Endothelial cell of umbilical vein (primary cell): ENCODE results near the gene SYDE2. TPM values are rescaled to one million over a fixed set of nuclear protein-coding genes. Genes with fewer than 3 reads are reported as not detected.
A peak's percentile ranks its signal among the peaks of the same experiment; 100 is the strongest.

Source experiments
- BruUV-seq: library from RNA; stranded (reverse); fragments of 400-500 nt; replicated peaks from 2 replicates; lab custom pipeline; 2021; lab: Mats Ljungman, UMichigan
- CTCF ChIA-PET: fragments of 300-600, 350-600 bp; sonication (Branson Sonifier 250); formaldehyde crosslinking; loops from one replicate; lab custom pipeline; 2021; ENCODE audit warnings: antibody characterized with exemption, inconsistent platforms; lab: Charles Lee
- POLR2A ChIA-PET: fragments of 300-600, 350-600 bp; sonication (Branson Sonifier 250); formaldehyde crosslinking; loops from one replicate; lab custom pipeline; 2021; ENCODE audit warnings: antibody characterized with exemption, inconsistent platforms; lab: Charles Lee
- DNase-seq: peaks from one replicate; pipeline ENCODE4 v3.0.0-alpha.2; 2011; ENCODE audit warnings: low read depth, low spot score
- FAIRE-seq: peaks from 2 replicates; lab custom pipeline; 2011; peaks lifted over from hg19 to GRCh38; lab: Jason Lieb, UNC
- H2AFZ ChIP-seq: 2 replicates; pipeline ENCODE4 v1.6.0; 2012; ENCODE audit warnings: low read depth, low read length, control low read depth, inconsistent platforms
- H3K27ac ChIP-seq: 2 replicates; pipeline ENCODE4 v1.5.1; 2011; ENCODE audit warnings: low read depth, mild to moderate bottlenecking, control low read depth, low read length, moderate library complexity; ENCODE audit not compliant: insufficient read depth
- H3K27me3 ChIP-seq, 2 experiments: 2 replicates each; pipeline versions ENCODE4 v1.6.0 to v1.6.1; 2011; ENCODE audit warnings: low read length in 2 of 2, mixed read lengths in 1 of 2; ENCODE audit not compliant: control insufficient read depth in 2 of 2, insufficient read depth in 2 of 2
- H3K36me3 ChIP-seq, 2 experiments: 2 replicates in 1 of 2; 3 replicates in 1 of 2; pipeline ENCODE4 v1.5.1; 2011; ENCODE audit warnings: low read length in 2 of 2, mild to moderate bottlenecking in 1 of 2, moderate library complexity in 1 of 2; ENCODE audit not compliant: control insufficient read depth in 2 of 2, insufficient read depth in 2 of 2; ENCODE audit errors: extremely low read depth in 1 of 2
- H3K4me1 ChIP-seq: 3 replicates; pipeline ENCODE4 v1.5.1; 2011; ENCODE audit warnings: mild to moderate bottlenecking, low read length; ENCODE audit not compliant: control insufficient read depth, insufficient read depth; ENCODE audit errors: extremely low read depth
- H3K4me2 ChIP-seq: 2 replicates; pipeline ENCODE4 v1.6.1; 2011; ENCODE audit warnings: low read length, control low read depth, mixed read lengths; ENCODE audit not compliant: insufficient read depth
- H3K4me3 ChIP-seq, 3 experiments: fragments of 200-600 bp in 1 of 3; sonication (generic), shearing (Covaris generic) in 1 of 3; replicated peaks in 1 of 3; 2 replicates each; pipeline ENCODE4 v1.5.1; 2011 to 2016; ENCODE audit warnings: control low read depth in 3 of 3, low read length in 3 of 3, mild to moderate bottlenecking in 2 of 3, inconsistent platforms in 1 of 3, low read depth in 1 of 3, moderate library complexity in 1 of 3; ENCODE audit not compliant: insufficient read depth in 1 of 3
- H3K79me2 ChIP-seq: 2 replicates; pipeline ENCODE4 v1.6.0; 2012; ENCODE audit warnings: low read length, inconsistent platforms; ENCODE audit not compliant: control insufficient read depth, insufficient read depth
- H3K9ac ChIP-seq: replicated peaks from 2 replicates; pipeline ENCODE3; 2011; ENCODE audit warnings: low read length, control low read depth; ENCODE audit not compliant: insufficient read depth; ENCODE audit errors: extremely low read depth
- H3K9me1 ChIP-seq: replicated peaks from 3 replicates; pipeline ENCODE4 v1.6.0; 2011; ENCODE audit warnings: mild to moderate bottlenecking, low read length; ENCODE audit not compliant: control insufficient read depth, insufficient read depth; ENCODE audit errors: extremely low read depth
- H3K9me3 ChIP-seq: replicated peaks from 2 replicates; pipeline ENCODE4 v1.5.1; 2012; ENCODE audit warnings: low read length, inconsistent platforms; ENCODE audit not compliant: control insufficient read depth, insufficient read depth
- H4K20me1 ChIP-seq: replicated peaks from 2 replicates; pipeline ENCODE3; 2011; ENCODE audit warnings: mild to moderate bottlenecking, low read length; ENCODE audit not compliant: control insufficient read depth, insufficient read depth; ENCODE audit errors: extremely low read depth
- EZH2 ChIP-seq: IDR thresholded peaks from 2 replicates; pipeline ENCODE4 v1.6.1; 2012; ENCODE audit warnings: borderline replicate concordance, low read depth, mild to moderate bottlenecking, moderate library complexity, low read length, inconsistent platforms; ENCODE audit not compliant: severe bottlenecking
- FOS ChIP-seq: IDR thresholded peaks from 2 replicates; pipeline ENCODE4 v1.6.1; 2011; ENCODE audit warnings: mild to moderate bottlenecking, low read length, moderate library complexity, borderline replicate concordance; ENCODE audit not compliant: insufficient read depth
- GATA2 ChIP-seq: IDR thresholded peaks from 2 replicates; pipeline ENCODE4 v1.7.0; 2011; ENCODE audit warnings: low read depth, mild to moderate bottlenecking, moderate library complexity, mixed read lengths, low read length; ENCODE audit not compliant: insufficient read length, insufficient read depth
- JUN ChIP-seq: IDR thresholded peaks from 2 replicates; pipeline ENCODE4 v1.6.1; 2011; ENCODE audit warnings: borderline replicate concordance, low read depth; ENCODE audit not compliant: insufficient read length, insufficient read depth
- MYC ChIP-seq: IDR thresholded peaks from one replicate; pipeline ENCODE4 v1.6.1; 2011; ENCODE audit warnings: mild to moderate bottlenecking, low read depth, low read length
- POLR2A ChIP-seq: IDR thresholded peaks from 2 replicates; pipeline ENCODE4 v1.6.1; 2012; ENCODE audit warnings: low read depth, mild to moderate bottlenecking, control low read depth, low read length
- POLR2AphosphoS5 ChIP-seq: IDR thresholded peaks from 2 replicates; pipeline ENCODE4 v1.6.1; 2012; ENCODE audit warnings: low read depth, mild to moderate bottlenecking, control low read depth, low read length, moderate library complexity; ENCODE audit not compliant: insufficient read depth
- dilution Hi-C: fragments of 300-500 bp; cut with MboI; formaldehyde crosslinking; loops from one replicate; pipeline ENCODE4 v1.15.0; 2019; ENCODE audit warnings: low sequenced_read_pairs; ENCODE audit not compliant: extremely low pct_ligation_motif_present
- intact Hi-C: fragments of 100-400 bp; cut with micrococcal nuclease; formaldehyde crosslinking; loops from one replicate; pipeline ENCODE4 v1.10.0; 2022
- polyA plus RNA-seq, 4 experiments: library from polyadenylated mRNA; depleted of rRNA in 3 of 4; stranded (reverse) in 3 of 4; unstranded in 1 of 4; fragments of >200 nt; gene quantifications; 2 replicates each; pipeline versions ENCODE4 v1.2.1 to v1.2.3, GENCODE V29; 2011 to 2012; ENCODE audit warnings: missing spikeins in 1 of 4
- total RNA-seq: library from RNA; stranded (reverse); gene quantifications from 2 replicates; pipeline ENCODE4 v1.2.3, GENCODE V29; 2021
- TF ChIP-seq, protein P1 (sequence below), 2 donors: IDR thresholded peaks; 1 replicate in 1 of 2; 2 replicates in 1 of 2; pipeline ENCODE4 v1.5.1; 2011; ENCODE audit warnings: low read length in 2 of 2, mild to moderate bottlenecking in 2 of 2, moderate library complexity in 2 of 2, control low read depth in 1 of 2, inconsistent platforms in 1 of 2, low read depth in 1 of 2; ENCODE audit not compliant: insufficient read depth in 1 of 2; ENCODE audit errors: extremely low read depth in 1 of 2
- TF ChIP-seq, protein P2 (sequence below): IDR thresholded peaks from 2 replicates; pipeline ENCODE4 v1.6.1; 2011; ENCODE audit not compliant: insufficient read depth, insufficient read length

SYDE2 gene
- total and polyA plus RNA-seq, 2 donors (not counting 3 experiments of a cell fraction or from before 2014, with no cell fraction given), result 0.52 to 3.1 TPM

GRCh38 chr1:85202092-85202863 lies 1.5 kb upstream of the SYDE2 start:
- H3K4me1 ChIP-seq, result peaks cover 16% of the 10 kb centered on the region
- dilution Hi-C loops (no loop called here), intact Hi-C loops (loop anchor here (5.0 kb wide), 3 partner anchors 40 to 865 kb away; no protein-coding TSS in a partner anchor)
- H2AFZ ChIP-seq, result peak overlapping the region; percentile 76
- peak overlapping the region; percentile 11 to 66 (median 64) for H3K4me3 ChIP-seq
- H3K27me3 ChIP-seq, result peaks cover 2 to 10% of the 10 kb centered on the region in 2 experiments
- peak overlapping the region; percentile 61 for H3K9ac ChIP-seq
- POLR2A ChIA-PET, result no interaction called here
- TF ChIP-seq GATA2 (peak; percentile 33), MYC (no peak)
- no peaks in the 10 kb centered on the region for H3K36me3 ChIP-seq
- no peak overlapping the region for H3K27ac ChIP-seq
- no peaks in the 10 kb centered on the region for H4K20me1 ChIP-seq
- CTCF ChIA-PET, result interaction anchor here (1.0 to 1.3 kb wide), 4 partner anchors 52 to 258 kb away, joined by 3 to 6 read pairs (median 4); no protein-coding TSS in a partner anchor
- TSS peak; percentile 7 for BruUV-seq
- H3K4me2 ChIP-seq, result peak overlapping the region; percentile 77
- DNase-seq (no peak), FAIRE-seq (no peak)
- no peaks in the 10 kb centered on the region for H3K79me2 ChIP-seq
- H3K9me1 ChIP-seq, result no peaks in the 10 kb centered on the region
- no peaks in the 10 kb centered on the region for H3K9me3 ChIP-seq

GRCh38 chr1:85201340-85202091 lies 700 bp upstream of the SYDE2 start:
- ChIA-PET POLR2A (no interaction called here), CTCF (interaction anchor here (1.0 to 2.1 kb wide), 5 partner anchors 53 to 257 kb away, joined by 3 to 8 read pairs (median 4); no protein-coding TSS in a partner anchor)
- no peaks in the 10 kb centered on the region for H3K36me3 ChIP-seq
- no peaks in the 10 kb centered on the region for H3K9me1 ChIP-seq
- H3K9me3 ChIP-seq, result no peaks in the 10 kb centered on the region
- H2AFZ ChIP-seq, result peak overlapping the region; percentile 76
- H3K27ac ChIP-seq, result peak overlapping the region; percentile 69
- peak overlapping the region; percentile 77 for H3K4me2 ChIP-seq
- peak overlapping the region; percentile 61 for H3K9ac ChIP-seq
- H4K20me1 ChIP-seq, result no peaks in the 10 kb centered on the region
- no peaks in the 10 kb centered on the region for H3K79me2 ChIP-seq
- H3K4me1 ChIP-seq, result peaks cover 16% of the 10 kb centered on the region
- H3K4me3 ChIP-seq, result peak overlapping the region; percentile 11 to 66 (median 64)
- intact Hi-C loops, result loop anchor here (1.0 to 5.0 kb wide), 5 partner anchors 41 to 866 kb away; partner anchors contain the start of gene C1orf52
- no peak for TF ChIP-seq POLR2A
- TF ChIP-seq MYC, result no peak
- no peak for TF ChIP-seq FOS
- TF ChIP-seq JUN, result no peak
- TF ChIP-seq, protein P1, sequence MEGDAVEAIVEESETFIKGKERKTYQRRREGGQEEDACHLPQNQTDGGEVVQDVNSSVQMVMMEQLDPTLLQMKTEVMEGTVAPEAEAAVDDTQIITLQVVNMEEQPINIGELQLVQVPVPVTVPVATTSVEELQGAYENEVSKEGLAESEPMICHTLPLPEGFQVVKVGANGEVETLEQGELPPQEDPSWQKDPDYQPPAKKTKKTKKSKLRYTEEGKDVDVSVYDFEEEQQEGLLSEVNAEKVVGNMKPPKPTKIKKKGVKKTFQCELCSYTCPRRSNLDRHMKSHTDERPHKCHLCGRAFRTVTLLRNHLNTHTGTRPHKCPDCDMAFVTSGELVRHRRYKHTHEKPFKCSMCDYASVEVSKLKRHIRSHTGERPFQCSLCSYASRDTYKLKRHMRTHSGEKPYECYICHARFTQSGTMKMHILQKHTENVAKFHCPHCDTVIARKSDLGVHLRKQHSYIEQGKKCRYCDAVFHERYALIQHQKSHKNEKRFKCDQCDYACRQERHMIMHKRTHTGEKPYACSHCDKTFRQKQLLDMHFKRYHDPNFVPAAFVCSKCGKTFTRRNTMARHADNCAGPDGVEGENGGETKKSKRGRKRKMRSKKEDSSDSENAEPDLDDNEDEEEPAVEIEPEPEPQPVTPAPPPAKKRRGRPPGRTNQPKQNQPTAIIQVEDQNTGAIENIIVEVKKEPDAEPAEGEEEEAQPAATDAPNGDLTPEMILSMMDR (IDR thresholded peaks at IDR 0.05; ENCODE audit: extremely low read depth in 1 of 2, insufficient read depth in 1 of 2, low read depth in 1 of 2, low read length in 2 of 2), result no peak
- TF ChIP-seq EZH2, result no peak
- TF ChIP-seq, protein P2, sequence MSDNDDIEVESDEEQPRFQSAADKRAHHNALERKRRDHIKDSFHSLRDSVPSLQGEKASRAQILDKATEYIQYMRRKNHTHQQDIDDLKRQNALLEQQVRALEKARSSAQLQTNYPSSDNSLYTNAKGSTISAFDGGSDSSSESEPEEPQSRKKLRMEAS, result no peak
- TF ChIP-seq POLR2AphosphoS5, result no peak
- no peak for TF ChIP-seq GATA2
- FAIRE-seq, result no peak
- TSS peak; percentile 42 for BruUV-seq
- H3K27me3 ChIP-seq, result peaks cover 0 to 5% of the 10 kb centered on the region in 2 experiments
- peak; percentile 61 for DNase-seq
- dilution Hi-C loops, result no loop called here
